ACHN (cell line): ENCODE results near the gene SNUPN.
"Not testable (repeated sequence)": the region's sequence is repeated elsewhere in the genome, so short reads cannot be mapped to it uniquely, and the experiment has no call there.

Experiments used
- DNase-seq: peaks from one replicate; pipeline ENCODE4 v3.0.0-alpha.2; 2015
- in situ Hi-C: cut with HindIII; loops from 2 replicates; pipeline ENCODE4 v1.10.0; 2017; ENCODE audit warnings: low sequenced_read_pairs, low pct_ligation_motif_present, low pct_unique_long_range_greater_than_20kb

The SNUPN gene

GRCh38 chr15:75559360-75559759 is 66.2 kb downstream of the SNUPN start:
- in situ Hi-C loops, DNase-seq: not testable (repeated sequence)

GRCh38 chr15:75558955-75559354 is 66.6 kb downstream of the SNUPN start:
- DNase-seq, in situ Hi-C loops: not testable (repeated sequence)

GRCh38 chr15:75554717-75555116 is 70.8 kb downstream of the SNUPN start:
- in situ Hi-C loops, result no loop called here
- no peak for DNase-seq

GRCh38 chr15:75553659-75554058 is 71.9 kb downstream of the SNUPN start:
- in situ Hi-C loops, result no loop called here
- DNase-seq, result no peak

GRCh38 chr15:75551091-75551490 is 74.4 kb downstream of the SNUPN start:
- in situ Hi-C loops, result no loop called here
- DNase-seq, result no peak
